UCSD-AML1 (cell line): Measurements from ENCODE around the gene COPS8.
A peak's percentile ranks its signal among the peaks of the same experiment; 100 is the strongest.

Experiments used
- DNase-seq: peaks from one replicate; lab custom pipeline; 2025; ENCODE audit not compliant: unreplicated experiment; lab: John Stamatoyannopoulos, UW

COPS8 gene

DNA sequence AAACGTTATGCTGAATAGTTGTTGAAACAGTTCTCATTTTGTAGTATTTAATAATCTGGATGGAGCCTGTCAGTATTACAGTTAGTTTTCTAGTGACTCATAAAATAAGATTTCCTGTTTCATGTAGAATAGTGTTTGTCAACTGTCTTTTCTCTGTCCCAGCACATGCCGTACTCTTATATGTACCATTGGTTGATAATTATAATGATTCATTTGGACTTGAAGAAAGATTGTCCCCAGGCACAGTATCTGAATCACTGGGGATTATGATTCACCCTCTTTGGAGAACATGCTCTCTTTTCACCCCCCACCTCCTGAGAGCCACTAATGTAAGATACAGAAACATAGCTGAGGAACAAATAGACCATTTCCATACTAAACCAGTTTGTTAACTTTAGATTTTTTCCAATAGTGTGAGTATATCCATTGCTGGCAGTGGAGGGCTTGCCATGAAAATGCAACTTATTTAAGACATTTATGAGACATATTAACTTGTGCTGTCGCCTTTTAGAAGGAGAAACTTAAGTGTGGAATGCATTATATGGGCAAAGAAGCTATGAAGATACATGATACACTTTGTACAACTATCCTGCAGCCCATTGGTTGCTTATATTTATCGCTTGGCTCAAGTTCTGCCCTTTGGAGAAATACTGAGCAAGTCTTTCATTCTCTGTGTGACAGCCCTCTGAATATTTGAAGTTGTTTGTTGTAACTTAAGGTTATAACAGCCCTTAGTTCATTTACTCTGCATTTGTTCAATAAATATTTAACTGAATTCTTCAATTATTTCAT, 12.4 kb downstream of the COPS8 start:
- DNase-seq = no peak

DNA sequence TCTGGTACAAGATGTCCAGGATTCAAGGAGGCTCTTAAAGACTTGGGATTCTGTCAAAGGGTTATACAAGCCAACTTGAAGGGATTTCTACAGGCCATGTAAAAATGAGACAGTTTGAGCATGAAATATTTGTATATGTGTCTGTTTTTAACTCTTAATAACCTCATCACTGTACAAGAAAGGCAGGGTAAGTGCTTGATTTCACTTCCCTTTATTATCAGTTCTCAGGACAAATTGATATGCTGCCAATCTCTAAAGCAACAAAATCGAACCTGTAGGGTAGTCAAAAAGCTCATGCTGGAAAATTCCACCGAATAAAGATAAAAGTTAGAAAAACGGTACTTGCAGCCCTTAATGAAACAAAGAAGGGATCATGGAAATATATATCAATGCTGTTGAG, 14.1 kb downstream of the COPS8 start:
- no peak for DNase-seq

DNA sequence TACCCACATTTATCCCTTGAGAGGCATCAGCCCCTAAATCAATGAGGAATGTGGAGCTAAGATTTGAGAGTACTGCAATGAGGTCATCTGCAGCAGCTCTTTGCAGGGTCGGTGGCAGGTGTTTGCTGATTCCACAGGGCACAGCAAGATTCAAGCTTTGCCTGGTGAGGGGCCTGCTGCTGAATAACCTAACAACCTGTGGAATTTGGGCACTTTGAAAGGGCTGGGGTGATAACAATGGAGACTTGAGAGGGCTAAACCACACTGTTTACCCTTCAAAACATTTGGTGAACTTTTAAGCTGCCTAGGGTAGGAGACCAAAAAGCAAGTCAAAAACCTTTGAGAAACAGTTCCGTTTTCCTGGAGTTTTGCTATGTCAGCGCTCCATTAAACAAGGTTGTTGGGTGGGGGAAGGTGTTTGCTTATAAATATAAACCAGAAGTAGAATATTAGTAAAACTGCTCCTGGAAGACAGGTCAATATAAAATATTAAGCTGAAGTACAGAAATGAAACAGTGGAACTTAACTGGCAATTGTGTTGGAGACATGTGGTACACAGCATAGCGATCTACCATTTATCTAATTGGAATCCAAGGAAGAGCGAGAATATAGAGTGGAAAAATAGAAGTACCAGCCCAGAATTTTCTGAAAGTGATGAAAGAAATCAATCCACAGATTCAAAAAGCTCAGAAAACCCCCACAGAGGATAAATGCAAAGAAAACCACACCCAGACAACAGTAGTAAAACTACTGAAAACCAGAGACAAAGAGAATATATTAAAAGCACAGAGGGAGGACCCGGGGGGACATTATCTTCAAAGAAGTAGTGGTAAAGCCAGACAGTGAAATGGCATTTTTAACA, 15.7 kb downstream of the COPS8 start:
- DNase-seq = no peak

DNA sequence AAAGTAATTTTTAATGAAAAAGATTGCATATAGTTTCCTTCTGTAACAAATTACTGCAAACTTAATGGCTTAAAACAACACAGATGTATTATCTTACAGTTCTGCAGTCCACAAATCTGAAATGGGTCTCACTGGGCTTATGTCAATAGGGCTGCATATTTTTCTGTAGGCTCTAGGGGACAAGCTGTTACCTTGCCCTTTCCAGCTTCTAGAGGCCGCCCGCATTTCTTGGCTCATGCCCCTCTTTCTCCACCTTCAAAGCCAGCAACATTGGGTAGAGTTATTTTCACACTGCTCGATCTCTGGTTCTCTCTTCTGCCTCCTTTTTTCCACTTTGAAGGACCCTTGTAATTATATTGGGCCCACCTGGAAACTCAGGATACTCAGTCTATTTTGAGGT, 16.7 kb downstream of the COPS8 start:
- DNase-seq = no peak

DNA sequence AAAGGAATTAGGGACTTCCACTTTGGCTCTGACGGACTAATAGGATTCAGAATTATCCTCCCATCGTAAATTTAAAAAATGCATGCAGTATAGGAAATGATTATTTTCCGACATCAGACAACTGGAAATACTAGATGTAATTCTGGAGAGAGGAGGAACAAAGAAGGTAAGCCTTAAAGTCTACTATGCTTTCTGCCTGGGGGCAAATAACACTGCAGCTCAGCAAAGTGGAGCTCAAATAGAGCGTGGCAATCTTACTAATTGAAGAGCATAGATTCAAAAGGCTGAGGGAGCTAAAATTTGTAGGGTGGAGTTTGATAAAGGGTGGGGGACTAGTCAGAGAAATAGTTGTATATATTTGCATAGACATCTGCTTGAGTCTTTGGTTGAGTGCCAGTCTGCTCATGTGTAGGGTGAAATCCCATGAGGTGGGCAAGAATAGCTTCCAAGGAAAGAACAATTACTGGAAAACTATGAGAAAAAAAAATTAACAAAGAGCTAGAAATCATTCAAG, 23.8 kb downstream of the COPS8 start:
- DNase-seq = no peak

DNA sequence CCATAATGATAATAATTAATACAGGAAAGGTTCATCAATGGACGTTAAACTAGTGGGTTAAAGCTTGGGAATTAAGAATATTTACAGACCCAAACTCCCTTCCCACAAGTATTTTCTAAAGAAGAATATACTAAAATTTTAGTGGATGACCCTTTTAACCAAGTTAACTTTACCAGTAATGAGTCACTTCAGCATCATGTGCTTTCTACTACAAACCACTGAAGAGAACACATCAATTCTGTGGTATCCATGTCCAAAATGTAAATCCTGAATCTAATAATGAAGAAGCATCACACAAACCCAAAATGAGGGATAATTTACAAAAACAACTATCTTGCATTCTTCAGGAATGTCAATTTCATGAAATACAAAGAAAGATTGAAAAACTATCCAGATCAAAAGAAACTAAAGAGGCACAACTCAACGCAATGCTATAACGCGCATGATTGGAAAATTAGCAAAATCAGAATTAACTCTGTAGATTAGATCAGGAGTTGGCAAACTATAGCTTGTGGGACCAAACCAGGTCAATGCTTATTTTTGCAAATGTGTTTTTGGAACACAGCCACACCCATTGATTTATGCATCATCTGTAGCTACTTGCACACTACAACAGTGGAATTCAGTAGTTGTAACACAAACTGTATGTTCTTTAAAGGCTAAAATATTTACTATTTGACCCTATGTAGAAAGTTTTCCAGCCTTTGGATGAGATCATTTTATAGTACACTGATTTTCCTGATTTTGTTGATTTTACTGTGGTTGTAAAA, 27.5 kb downstream of the COPS8 start:
- no peak for DNase-seq

DNA sequence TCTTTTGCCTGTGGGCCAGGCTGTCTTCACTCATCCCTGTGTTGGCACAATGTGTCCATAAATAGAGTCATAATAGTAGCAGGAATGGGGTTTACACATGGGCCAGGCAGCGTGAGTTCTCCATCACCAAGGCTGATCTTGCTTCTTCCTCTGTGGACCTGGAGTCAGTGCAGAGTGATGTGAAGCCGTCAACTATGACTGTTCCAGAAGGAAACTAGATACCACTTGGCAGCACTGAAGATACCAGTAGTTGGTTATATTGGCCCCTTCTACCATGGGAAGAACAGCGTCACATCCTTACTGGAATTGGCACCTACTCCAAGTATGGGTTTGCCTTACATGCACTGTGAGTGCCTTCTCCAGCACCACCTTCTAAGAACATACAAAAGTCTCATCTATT, 30.2 kb downstream of the COPS8 start:
- DNase-seq = no peak

DNA sequence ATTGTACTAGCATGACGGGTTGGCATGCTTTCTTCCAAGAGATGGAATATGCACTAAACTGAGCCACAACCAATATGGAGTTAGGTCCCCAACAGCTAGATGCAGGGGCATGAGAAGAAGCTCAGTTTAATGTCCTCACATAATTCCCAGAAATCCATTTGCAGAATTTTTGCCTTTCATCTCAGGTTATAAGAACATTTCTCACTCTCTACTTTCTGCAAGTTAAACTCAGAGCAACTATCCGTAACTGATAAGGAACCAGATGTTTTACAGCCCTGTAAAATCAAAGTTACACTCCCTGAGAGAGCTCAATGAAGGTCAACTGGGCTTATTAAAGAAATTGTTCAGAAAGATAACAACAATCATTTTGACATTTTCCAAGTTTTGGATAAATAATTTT, 30.7 kb downstream of the COPS8 start:
- no peak for DNase-seq

DNA sequence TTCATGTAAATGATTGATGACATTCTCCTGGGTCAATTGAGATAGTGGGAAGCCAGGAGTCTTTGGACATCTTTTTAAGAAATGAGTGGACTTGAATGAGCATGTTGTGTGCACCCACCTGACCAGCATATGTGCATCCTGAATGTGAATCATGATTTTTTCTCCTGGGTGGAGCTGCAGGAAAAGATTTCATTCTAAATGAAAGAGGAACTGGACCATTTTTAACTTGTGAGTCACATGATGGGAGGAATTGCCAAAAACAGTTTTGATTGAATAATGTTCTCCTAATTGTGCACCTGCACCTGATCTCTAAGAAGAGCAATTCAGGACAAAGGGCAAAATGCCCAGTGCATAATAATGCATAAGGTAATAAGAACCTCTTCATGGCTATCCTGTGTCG, 32.3 kb downstream of the COPS8 start:
- no peak for DNase-seq

DNA sequence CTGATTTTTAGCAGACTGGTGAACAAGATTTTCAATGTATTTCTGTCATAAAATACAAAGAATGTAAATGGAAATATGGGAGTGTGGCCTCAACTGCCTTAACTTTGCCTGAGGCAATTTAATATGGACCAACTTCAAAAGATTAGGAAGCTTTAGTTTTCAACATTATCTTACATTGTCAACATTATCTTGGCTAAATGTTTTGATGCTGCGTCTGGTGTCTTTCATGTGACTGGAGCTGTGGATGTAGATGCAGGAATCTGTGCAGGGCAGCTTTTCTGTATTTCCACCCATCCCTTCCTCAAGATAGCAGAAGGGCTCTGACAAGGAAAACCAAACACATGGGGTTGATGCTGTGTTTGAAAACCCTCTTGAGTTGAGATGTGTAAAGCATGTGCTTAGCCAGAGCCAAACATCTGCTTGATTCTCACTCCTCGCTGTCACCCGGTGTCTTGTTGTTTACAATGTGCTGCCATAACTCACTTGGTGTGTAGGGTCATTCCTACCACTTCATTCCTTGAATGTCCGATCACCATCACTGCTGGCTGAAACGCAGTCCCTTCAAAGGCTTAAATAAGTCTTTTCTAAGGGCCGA, 33.0 kb downstream of the COPS8 start:
- DNase-seq = no peak

DNA sequence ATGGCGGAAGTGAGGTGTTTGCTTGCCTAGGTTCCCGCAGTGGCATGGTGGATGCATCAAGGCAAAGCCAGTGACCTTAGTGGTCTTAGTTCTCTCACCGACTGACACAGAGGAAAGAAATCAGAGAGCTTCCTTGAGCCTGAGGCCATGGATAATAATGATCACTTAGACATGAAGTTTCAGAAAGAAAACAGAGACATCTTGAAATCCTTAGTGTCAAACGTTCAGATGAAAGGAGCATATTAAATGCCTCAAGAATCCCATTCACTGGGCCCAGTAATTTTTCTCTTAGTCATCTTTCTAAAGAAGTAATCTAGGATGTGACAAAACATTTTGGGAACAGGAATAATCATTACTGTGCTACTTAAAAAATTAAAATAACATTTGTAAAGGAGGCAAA, 35.2 kb downstream of the COPS8 start:
- no peak for DNase-seq

DNA sequence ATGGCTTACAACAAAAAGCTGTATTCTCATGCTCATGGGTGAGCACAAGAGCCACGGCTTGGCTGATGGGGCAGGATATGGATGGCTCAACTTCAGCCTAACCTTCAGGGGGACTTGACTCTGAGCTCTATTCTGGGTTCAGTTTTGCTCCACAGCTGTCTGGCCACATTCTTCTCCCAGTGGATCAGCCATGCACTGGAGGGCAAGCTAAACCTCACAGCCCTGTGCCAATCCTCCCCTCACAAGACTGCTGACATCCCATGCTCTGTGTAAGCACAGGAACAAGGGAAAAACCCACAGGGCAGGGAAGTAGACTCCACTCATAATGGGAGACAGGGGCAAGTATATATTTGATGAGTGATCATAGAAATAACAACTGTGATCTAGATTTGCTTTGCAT, 35.6 kb downstream of the COPS8 start:
- no peak for DNase-seq

DNA sequence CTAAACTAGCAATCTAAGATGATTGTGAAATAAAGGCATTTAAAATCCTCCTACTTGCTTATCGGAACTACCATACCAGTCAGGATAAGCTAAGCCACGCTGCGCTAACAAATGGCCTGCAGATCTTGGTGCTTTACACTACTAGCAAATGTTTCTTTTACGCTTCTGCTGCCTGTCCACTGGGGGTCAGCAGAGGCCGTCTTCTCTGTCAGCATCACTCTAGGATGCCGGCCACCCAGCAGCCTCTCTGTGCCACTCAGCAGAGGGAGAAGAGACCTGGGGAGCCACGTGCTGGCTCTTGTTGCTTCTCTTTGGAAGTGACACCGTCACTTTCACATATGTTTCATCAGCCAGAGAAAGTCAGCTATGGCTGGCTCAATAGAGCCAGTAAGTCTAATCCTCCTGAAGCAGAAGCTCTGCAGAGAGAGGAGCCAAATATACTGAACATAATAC, 36.6 kb downstream of the COPS8 start:
- DNase-seq = peak; percentile 56

DNA sequence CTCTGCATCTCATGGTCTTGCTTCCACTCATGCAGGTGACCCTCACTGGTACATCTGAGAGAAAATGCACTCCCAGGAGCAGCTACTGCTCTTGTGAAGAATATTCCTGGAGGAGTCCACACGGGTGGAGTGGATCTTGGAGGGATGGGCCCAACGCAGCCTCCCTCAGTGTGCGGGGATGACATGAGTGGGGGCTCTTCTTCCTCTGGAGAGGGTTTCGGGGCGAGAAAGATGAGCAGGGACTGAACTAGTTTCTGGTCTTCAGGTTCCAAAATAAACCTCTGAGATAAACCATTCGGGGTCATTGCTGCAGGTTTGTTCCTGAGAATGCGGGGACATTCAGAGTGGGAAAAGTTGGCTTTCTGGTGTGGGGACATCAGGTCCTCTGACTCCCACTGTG, 39.1 kb downstream of the COPS8 start:
- no peak for DNase-seq

DNA sequence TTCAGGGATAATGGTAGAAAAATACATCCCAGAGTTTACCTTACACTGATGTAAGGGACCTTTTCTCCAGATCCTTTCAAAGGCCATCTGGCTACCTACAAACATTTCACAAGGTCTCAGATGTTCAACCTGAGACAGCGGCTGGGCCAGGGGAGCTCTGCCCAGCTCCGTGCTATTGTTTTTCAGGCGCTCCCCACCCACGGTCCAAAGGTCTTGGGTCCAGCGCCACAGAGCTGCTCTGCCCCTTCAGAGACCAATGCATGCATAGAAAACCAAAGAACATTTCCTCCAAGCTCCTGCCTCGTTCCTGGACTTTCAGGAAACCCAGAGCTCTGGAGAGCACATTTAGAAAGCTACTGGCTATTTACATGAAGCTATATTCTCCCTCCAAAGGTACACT, 40.3 kb downstream of the COPS8 start:
- no peak for DNase-seq

DNA sequence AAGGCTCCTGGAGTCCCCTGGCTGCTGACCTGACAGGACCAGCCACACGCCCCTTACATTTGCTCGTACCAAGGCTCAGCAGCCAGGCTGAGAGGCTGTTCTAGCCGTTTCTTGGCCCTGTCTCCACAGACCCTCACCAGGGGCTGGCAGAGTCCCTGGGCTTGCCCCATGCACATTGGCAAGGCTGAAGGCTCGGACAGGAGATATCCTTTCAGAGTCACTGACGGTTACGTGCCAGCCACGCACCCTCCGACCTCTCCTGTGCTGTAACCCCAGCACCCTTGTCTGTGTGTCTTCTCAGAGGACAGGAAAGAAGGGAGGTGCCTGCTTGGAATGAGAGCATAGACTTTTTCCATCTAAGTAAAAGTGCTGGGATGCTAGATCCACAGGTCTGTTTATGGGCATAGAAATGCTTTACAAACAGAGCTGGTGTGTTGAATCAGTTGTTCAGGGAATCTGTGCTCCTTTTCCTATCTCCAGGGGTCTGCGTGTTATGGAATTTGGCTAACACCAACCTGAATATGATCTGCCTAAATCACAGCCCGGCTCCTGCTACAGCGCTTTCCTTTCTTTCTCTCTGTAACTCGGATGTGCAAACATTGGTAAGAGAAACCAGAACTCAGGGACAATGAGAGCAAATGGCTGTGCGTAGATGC, 41.0 kb downstream of the COPS8 start:
- DNase-seq = no peak

DNA sequence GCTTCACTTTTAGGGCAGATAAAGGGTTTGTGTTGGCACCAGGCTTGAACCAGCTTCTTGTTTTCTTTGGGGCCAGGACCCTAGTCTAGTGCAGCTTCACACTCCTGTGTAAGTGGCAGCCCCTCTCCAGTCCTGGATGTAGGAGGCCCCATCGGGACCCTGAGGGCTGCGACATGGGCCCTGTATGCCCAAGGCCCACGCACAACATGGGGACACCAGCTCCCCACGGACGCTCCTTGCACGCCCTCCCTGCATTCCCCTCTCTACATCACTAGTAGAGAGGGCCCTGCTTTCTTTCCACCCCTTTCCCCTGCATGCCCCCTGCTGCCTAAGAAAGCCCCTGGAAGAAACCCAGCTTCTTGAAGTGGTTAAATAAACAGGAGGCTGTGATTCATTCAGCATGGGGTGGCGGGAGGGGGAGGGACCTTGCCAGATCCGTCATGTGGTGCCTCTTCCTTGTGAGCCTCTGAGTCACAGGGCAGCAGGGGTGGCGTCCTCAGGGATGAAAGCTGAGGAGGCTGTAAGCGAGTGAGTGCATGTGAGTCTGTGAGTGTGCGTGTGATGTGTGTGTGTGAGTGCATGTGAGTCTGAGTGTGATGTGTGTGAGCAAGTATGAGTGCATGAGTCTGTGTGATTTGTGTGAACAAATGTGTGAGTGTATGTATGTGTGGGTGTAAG, 42.5 kb downstream of the COPS8 start:
- DNase-seq = no peak

DNA sequence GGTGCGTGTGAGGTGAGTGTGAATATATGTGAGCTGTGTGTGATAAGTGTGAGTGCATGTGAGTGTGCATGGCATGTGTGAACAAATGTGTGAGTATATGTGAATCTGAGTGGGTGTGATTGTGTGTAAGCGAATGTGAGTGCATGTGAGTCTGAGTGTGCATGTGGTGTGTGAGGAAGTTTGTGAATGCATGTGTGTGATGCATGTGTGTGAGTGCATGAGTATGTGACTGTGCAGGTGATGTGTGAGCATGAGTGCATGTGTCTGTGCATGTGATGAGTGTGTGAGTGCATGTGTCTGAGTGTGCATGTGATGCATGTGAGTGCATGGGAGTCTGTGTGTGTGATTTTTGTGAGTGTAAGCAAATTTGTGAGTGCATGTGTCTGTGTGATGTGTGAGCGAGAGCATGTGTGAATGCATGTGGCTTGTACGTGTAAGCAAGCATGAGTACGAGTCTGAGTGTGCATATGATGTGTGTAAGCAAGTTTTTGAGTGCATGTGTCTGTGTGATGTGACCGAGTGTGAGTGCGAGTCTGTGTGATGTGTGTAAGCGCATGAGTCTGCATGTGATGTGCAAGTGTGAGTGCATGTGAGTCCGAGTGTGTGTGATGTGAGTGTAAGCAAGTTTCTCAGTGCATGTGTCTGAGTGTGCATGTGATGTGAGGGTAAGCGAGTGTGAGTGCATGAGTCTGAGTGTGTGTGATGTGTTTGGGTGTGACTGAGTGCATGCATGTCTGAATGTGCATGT, 43.3 kb downstream of the COPS8 start:
- no peak for DNase-seq

DNA sequence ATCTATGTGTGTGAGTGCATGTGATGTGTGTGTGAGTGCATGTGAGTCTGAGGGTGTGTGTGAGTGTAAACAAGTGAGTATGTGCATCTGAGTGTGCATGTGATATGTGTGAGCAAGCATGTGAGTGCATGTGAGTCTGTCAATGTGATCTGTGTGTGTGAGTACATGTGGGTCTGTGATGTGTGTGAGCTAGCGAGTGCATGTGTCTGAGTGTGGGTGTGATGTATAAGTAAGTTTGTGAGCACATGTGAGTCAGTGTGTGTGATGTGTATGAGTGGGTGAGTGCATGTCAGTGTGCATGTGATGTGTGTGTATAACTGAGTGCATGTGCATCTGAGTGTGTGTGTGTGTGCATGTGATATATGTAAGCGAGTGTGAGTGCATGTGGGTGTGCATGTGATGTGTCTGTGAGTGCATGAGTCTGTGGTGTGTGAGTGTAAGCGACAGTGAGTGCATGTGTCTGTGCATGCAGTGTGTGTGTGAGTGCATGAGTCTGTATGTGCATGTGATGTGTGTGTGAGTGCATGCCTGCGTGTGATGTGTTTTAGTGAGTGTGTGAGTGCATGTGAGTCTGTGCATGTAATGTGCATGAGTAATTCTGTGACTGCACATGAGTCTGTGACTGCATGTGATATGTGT, 44.1 kb downstream of the COPS8 start:
- DNase-seq = no peak
